HepG2 (cell line): ENCODE measurements around the gene DLX3. TPM values are rescaled to one million over a fixed set of nuclear protein-coding genes. Genes with fewer than 3 reads are reported as not detected.
A peak's percentile ranks its signal among the peaks of the same experiment; 100 is the strongest.

Source experiments
- AGO1 ChIP-seq: fragments of 200-400 bp; formaldehyde crosslinking; IDR thresholded peaks from 2 replicates; pipeline ENCODE4 v1.6.1; 2017; ENCODE audit warnings: mild to moderate bottlenecking, low read depth, low read length, moderate library complexity; ENCODE audit not compliant: poor library complexity, severe bottlenecking
- ATF7-NPFF ChIP-seq: sonication (generic); formaldehyde crosslinking; IDR thresholded peaks from 2 replicates; pipeline ENCODE4 v1.8.1; 2023; ENCODE audit warnings: mild to moderate bottlenecking, low read depth, missing genetic modification reagents, moderate library complexity
- CBX5 ChIP-seq: sonication (generic); formaldehyde crosslinking; IDR thresholded peaks from 2 replicates; pipeline ENCODE4 v1.4.0; 2020; ENCODE audit warnings: missing genetic modification reagents, borderline replicate concordance
- CTCF ChIP-seq: sonication (generic); formaldehyde crosslinking; IDR thresholded peaks from 2 replicates; pipeline ENCODE4 v1.5.0; 2020; ENCODE audit warnings: mild to moderate bottlenecking, missing genetic modification reagents, moderate library complexity
- EHMT2 ChIP-seq: fragments of 200-600 bp; sonication (generic); IDR thresholded peaks from 2 replicates; pipeline ENCODE4 v1.7.0; 2017; ENCODE audit warnings: antibody characterized with exemption, low read depth, low read length, borderline replicate concordance
- FOXO1 ChIP-seq: sonication (generic); formaldehyde crosslinking; IDR thresholded peaks from 2 replicates; pipeline ENCODE4 v1.4.0; 2020; ENCODE audit warnings: missing genetic modification reagents
- GFI1 ChIP-seq: sonication (generic); formaldehyde crosslinking; IDR thresholded peaks from 2 replicates; pipeline ENCODE4 v1.5.0; 2020; ENCODE audit warnings: missing genetic modification reagents, mild to moderate bottlenecking, borderline replicate concordance
- NKX3-1 ChIP-seq: sonication (generic); formaldehyde crosslinking; IDR thresholded peaks from 2 replicates; pipeline ENCODE4 v1.5.0; 2020; ENCODE audit warnings: missing genetic modification reagents
- POGZ ChIP-seq: sonication (generic); formaldehyde crosslinking; IDR thresholded peaks from 2 replicates; pipeline ENCODE4 v1.4.0; 2020; ENCODE audit warnings: mild to moderate bottlenecking, missing genetic modification reagents
- RFXAP ChIP-seq: sonication (generic); formaldehyde crosslinking; IDR thresholded peaks from 2 replicates; pipeline ENCODE4 v1.4.0; 2020; ENCODE audit warnings: missing genetic modification reagents, borderline replicate concordance
- RORA ChIP-seq: sonication (generic); formaldehyde crosslinking; IDR thresholded peaks from 2 replicates; pipeline ENCODE4 v1.5.0; 2020; ENCODE audit warnings: mild to moderate bottlenecking, missing genetic modification reagents, moderate library complexity
- TARDBP ChIP-seq: sonication (generic); formaldehyde crosslinking; IDR thresholded peaks from 2 replicates; pipeline ENCODE4 v1.8.0; 2022; ENCODE audit warnings: mild to moderate bottlenecking, missing genetic modification reagents
- XRCC5 ChIP-seq: fragments of 200-400 bp; formaldehyde crosslinking; optimal IDR thresholded peaks from 2 replicates; pipeline ENCODE3; 2017; ENCODE audit warnings: mild to moderate bottlenecking, low read length
- ZFP37 ChIP-seq: sonication (generic); formaldehyde crosslinking; IDR thresholded peaks from 2 replicates; pipeline ENCODE4 v1.4.0; 2020; ENCODE audit warnings: missing genetic modification reagents, borderline replicate concordance
- ZNF24 ChIP-seq: fragments of 450-650 bp; IDR thresholded peaks from 2 replicates; pipeline ENCODE4 v1.6.1; 2017; ENCODE audit warnings: antibody characterized with exemption, mild to moderate bottlenecking
- ZNF331 ChIP-seq: sonication (generic); formaldehyde crosslinking; IDR thresholded peaks from 2 replicates; pipeline ENCODE4 v1.4.0; 2020; ENCODE audit warnings: missing genetic modification reagents
- ZNF44 ChIP-seq: sonication (generic); formaldehyde crosslinking; IDR thresholded peaks from 2 replicates; pipeline ENCODE4 v1.5.1; 2020; ENCODE audit warnings: mild to moderate bottlenecking, missing genetic modification reagents
- ZNF660 ChIP-seq: sonication (generic); formaldehyde crosslinking; IDR thresholded peaks from 2 replicates; pipeline ENCODE4 v1.5.1; 2020; ENCODE audit warnings: mild to moderate bottlenecking, low read depth, missing genetic modification reagents, borderline replicate concordance
- ZNF841 ChIP-seq: sonication (generic); formaldehyde crosslinking; IDR thresholded peaks from 2 replicates; pipeline ENCODE4 v1.8.1; 2023; ENCODE audit warnings: missing genetic modification reagents, borderline replicate concordance
- ZSCAN22 ChIP-seq: sonication (generic); formaldehyde crosslinking; IDR thresholded peaks from 2 replicates; pipeline ENCODE4 v1.4.0; 2020; ENCODE audit warnings: mild to moderate bottlenecking, missing genetic modification reagents
- polyA plus RNA-seq, 8 experiments: library from polyadenylated mRNA; depleted of rRNA in 3 of 8; stranded (reverse) in 7 of 8; unstranded in 1 of 8; fragments of >200 nt; fragmentation: Illumina TruSeq in 4 of 8; extraction: Trizol in 4 of 8; gene quantifications; 2 replicates each; pipeline versions ENCODE4 v1.2.1 to v1.2.3, GENCODE V29; 2011 to 2016; ENCODE audit warnings: low read depth in 4 of 8, missing spikeins in 1 of 8, mixed read lengths in 1 of 8; ENCODE audit not compliant: insufficient read depth in 1 of 8
- total RNA-seq, 5 experiments: library from RNA; depleted of rRNA; stranded (reverse); fragments of >200 nt; fragmentation: Illumina TruSeq; extraction: Trizol; gene quantifications; 2 replicates each; pipeline ENCODE4 v1.2.3, GENCODE V29; 2016; ENCODE audit warnings: low read depth in 1 of 5
- TF ChIP-seq, protein P1 (sequence below): sonication (generic); formaldehyde crosslinking; IDR thresholded peaks from one replicate; pipeline ENCODE4 v1.5.1; 2020; ENCODE audit warnings: mild to moderate bottlenecking, missing genetic modification reagents; ENCODE audit errors: not compliant biosample characterization

The DLX3 gene
- total and polyA plus RNA-seq, 2 of the 13 experiments (the other 11 are each of a cell fraction or from before 2014, with no cell fraction given) = 0.03 TPM; not detected in 1

- TF ChIP-seq, protein P1, sequence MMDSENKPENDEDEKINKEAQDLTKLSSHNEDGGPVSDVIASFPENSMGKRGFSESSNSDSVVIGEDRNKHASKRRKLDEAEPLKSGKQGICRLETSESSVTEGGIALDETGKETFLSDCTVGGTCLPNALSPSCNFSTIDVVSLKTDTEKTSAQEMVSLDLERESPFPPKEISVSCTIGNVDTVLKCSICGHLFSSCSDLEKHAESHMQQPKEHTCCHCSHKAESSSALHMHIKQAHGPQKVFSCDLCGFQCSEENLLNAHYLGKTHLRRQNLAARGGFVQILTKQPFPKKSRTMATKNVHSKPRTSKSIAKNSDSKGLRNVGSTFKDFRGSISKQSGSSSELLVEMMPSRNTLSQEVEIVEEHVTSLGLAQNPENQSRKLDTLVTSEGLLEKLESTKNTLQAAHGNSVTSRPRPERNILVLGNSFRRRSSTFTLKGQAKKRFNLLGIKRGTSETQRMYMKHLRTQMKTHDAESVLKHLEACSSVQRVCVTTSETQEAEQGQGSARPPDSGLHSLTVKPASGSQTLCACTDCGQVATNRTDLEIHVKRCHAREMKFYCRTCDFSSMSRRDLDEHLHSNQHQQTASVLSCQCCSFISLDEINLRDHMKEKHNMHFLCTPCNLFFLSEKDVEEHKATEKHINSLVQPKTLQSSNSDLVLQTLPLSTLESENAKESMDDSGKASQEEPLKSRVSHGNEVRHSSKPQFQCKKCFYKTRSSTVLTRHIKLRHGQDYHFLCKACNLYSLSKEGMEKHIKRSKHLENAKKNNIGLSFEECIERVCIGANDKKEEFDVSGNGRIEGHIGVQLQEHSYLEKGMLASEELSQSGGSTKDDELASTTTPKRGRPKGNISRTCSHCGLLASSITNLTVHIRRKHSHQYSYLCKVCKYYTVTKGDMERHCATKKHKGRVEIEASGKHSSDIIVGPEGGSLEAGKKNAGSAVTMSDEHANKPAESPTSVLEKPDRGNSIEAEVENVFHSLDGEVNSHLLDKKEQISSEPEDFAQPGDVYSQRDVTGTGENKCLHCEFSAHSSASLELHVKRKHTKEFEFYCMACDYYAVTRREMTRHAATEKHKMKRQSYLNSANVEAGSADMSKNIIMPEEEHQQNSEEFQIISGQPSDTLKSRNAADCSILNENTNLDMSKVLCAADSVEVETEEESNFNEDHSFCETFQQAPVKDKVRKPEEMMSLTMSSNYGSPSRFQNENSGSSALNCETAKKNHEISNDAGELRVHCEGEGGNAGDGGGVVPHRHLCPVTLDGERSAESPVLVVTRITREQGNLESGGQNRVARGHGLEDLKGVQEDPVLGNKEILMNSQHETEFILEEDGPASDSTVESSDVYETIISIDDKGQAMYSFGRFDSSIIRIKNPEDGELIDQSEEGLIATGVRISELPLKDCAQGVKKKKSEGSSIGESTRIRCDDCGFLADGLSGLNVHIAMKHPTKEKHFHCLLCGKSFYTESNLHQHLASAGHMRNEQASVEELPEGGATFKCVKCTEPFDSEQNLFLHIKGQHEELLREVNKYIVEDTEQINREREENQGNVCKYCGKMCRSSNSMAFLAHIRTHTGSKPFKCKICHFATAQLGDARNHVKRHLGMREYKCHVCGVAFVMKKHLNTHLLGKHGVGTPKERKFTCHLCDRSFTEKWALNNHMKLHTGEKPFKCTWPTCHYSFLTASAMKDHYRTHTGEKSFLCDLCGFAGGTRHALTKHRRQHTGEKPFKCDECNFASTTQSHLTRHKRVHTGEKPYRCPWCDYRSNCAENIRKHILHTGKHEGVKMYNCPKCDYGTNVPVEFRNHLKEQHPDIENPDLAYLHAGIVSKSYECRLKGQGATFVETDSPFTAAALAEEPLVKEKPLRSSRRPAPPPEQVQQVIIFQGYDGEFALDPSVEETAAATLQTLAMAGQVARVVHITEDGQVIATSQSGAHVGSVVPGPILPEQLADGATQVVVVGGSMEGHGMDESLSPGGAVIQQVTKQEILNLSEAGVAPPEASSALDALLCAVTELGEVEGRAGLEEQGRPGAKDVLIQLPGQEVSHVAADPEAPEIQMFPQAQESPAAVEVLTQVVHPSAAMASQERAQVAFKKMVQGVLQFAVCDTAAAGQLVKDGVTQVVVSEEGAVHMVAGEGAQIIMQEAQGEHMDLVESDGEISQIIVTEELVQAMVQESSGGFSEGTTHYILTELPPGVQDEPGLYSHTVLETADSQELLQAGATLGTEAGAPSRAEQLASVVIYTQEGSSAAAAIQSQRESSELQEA (CRISPR knock-in tag) = no peak
- TF ChIP-seq ZFP37 = no peak
- 0 out of 2 replicates have a peak, but pooled peaks have one; percentile 32 for TF ChIP-seq ZNF331
- no peak for TF ChIP-seq NKX3-1 (CRISPR knock-in tag)
- no peak for TF ChIP-seq ZNF44 (CRISPR knock-in tag)
- no peak for TF ChIP-seq RORA (CRISPR knock-in tag)
- TF ChIP-seq XRCC5 = peak; percentile 97
- TF ChIP-seq GFI1 = no peak
- no peak for TF ChIP-seq AGO1
- no peak for TF ChIP-seq EHMT2
- peak; percentile 95 for TF ChIP-seq CTCF
- no peak for TF ChIP-seq TARDBP
- no peak for TF ChIP-seq ATF7-NPFF (CRISPR knock-in tag)
- TF ChIP-seq FOXO1 (CRISPR knock-in tag) = 0 out of 2 replicates have a peak, but pooled peaks have one; percentile 40
- no peak for TF ChIP-seq ZNF24
- TF ChIP-seq ZSCAN22 (CRISPR knock-in tag) = peak; percentile 77; the same call in 1 of the 2 replicates
- TF ChIP-seq RFXAP (CRISPR knock-in tag) = no peak
- TF ChIP-seq ZNF660 (CRISPR knock-in tag) = no peak
- no peak for TF ChIP-seq POGZ (CRISPR knock-in tag)
- 0 out of 2 replicates have a peak, but pooled peaks have one; percentile 48 for TF ChIP-seq CBX5 (CRISPR knock-in tag)
- TF ChIP-seq ZNF841 = no peak
These were observed 42.7 kb downstream of the DLX3 start (continued) for GRCh38 chr17:49952209-49952911.
